Measurements from ENCODE around the gene NFATC2.

Gene NFATC2

DNA sequence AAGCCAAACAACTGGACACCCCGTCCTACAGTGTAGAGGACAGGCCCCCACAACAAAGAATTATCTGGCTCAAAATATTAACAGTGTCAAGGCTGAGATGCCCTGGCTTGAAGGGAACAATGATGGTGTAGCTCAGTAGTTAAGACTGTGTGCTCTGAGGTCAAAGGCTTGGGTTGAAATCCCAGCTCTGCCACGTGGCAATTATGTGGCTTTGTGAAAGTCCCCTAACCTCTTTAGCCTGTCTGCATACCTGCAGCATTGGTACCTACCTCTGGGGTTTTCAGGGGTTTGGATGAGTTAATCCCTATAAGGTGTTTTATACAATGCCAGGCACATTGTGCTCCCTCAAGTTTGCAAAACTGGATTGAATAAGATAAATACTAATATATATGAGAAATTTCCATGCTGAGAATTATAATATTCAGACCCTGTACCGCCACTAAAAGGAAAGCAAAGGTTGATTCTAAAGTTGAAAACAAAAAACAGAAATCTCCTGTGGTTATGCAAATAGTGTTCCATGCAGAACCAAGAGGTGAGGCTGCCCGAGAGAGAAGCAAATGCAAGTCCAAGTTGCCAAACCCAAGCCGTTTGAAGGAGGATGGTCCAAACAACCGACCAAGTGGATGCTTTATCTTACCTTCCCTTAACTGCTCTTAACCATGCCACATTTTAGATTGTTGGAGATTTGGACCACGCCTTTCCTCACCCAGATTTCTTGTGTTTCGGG, 199.8 kb downstream of the NFATC2 start:
- H3K4me1 ChIP-seq (ENCODE audit: control insufficient read depth, insufficient read depth, low read length), result no peaks in the 10 kb centered on the region
- no peaks in the 10 kb centered on the region for H3K9me3 ChIP-seq (ENCODE audit: control insufficient read depth, insufficient read depth, low read length)
- 0 out of 2 replicates have a peak, but pooled peaks cover 2% of the 10 kb centered on the region for H3K27me3 ChIP-seq (ENCODE audit: control insufficient read depth, insufficient read depth, low read length)
- H3K27ac ChIP-seq (ENCODE audit: low read depth, low read length), result no peak overlapping the region
- no peaks in the 10 kb centered on the region for H3K36me3 ChIP-seq (ENCODE audit: control insufficient read depth, insufficient read depth, low read length)
- no peak overlapping the region for H3K4me3 ChIP-seq (ENCODE audit: low read depth, low read length)
- no peak overlapping the region for H3K9ac ChIP-seq (ENCODE audit: low read depth, low read length)

GRCh38 chr20:51341581-51341980, 200.9 kb downstream of the NFATC2 start:
- no peaks in the 10 kb centered on the region for H3K27me3 ChIP-seq (ENCODE audit: control insufficient read depth, insufficient read depth, low read length)
- H3K27ac ChIP-seq (ENCODE audit: low read depth, low read length), result no peak overlapping the region
- H3K4me1 ChIP-seq (ENCODE audit: control insufficient read depth, insufficient read depth, low read length), result no peaks in the 10 kb centered on the region
- no peaks in the 10 kb centered on the region for H3K36me3 ChIP-seq (ENCODE audit: control insufficient read depth, insufficient read depth, low read length)
- H3K9ac ChIP-seq (ENCODE audit: low read depth, low read length), result no peak overlapping the region
- H3K4me3 ChIP-seq (ENCODE audit: low read depth, low read length), result no peak overlapping the region
- H3K9me3 ChIP-seq (ENCODE audit: control insufficient read depth, insufficient read depth, low read length), result no peaks in the 10 kb centered on the region

GRCh38 chr20:51340451-51340840, 202.1 kb downstream of the NFATC2 start:
- H3K27ac ChIP-seq (ENCODE audit: low read depth, low read length), result no peak overlapping the region
- H3K9ac ChIP-seq (ENCODE audit: low read depth, low read length), result no peak overlapping the region
- no peaks in the 10 kb centered on the region for H3K36me3 ChIP-seq (ENCODE audit: control insufficient read depth, insufficient read depth, low read length)
- H3K4me3 ChIP-seq (ENCODE audit: low read depth, low read length), result no peak overlapping the region
- H3K27me3 ChIP-seq (ENCODE audit: control insufficient read depth, insufficient read depth, low read length), result no peaks in the 10 kb centered on the region
- no peaks in the 10 kb centered on the region for H3K4me1 ChIP-seq (ENCODE audit: control insufficient read depth, insufficient read depth, low read length)
- H3K9me3 ChIP-seq (ENCODE audit: control insufficient read depth, insufficient read depth, low read length), result no peaks in the 10 kb centered on the region

- Histone ChIP-seq H3K9me3 (ENCODE audit: control insufficient read depth, insufficient read depth, low read length) (no peaks in the 10 kb centered on the region), H3K27me3 (ENCODE audit: control insufficient read depth, insufficient read depth, low read length) (no peaks in the 10 kb centered on the region), H3K27ac (ENCODE audit: low read depth, low read length) (no peak overlapping the region), H3K4me3 (ENCODE audit: low read depth, low read length) (no peak overlapping the region), H3K9ac (ENCODE audit: low read depth, low read length) (no peak overlapping the region), H3K36me3 (ENCODE audit: control insufficient read depth, insufficient read depth, low read length) (no peaks in the 10 kb centered on the region), H3K4me1 (ENCODE audit: control insufficient read depth, insufficient read depth, low read length) (no peaks in the 10 kb centered on the region)
Measured at GRCh38 chr20:51339721-51340450, 202.6 kb downstream of the NFATC2 start.

GRCh38 chr20:51338692-51339440, 203.7 kb downstream of the NFATC2 start:
- Histone ChIP-seq H3K4me3 (ENCODE audit: low read depth, low read length) (no peak overlapping the region), H3K4me1 (ENCODE audit: control insufficient read depth, insufficient read depth, low read length) (no peaks in the 10 kb centered on the region), H3K9me3 (ENCODE audit: control insufficient read depth, insufficient read depth, low read length) (no peaks in the 10 kb centered on the region), H3K27me3 (ENCODE audit: control insufficient read depth, insufficient read depth, low read length) (no peaks in the 10 kb centered on the region), H3K9ac (ENCODE audit: low read depth, low read length) (no peak overlapping the region), H3K36me3 (ENCODE audit: control insufficient read depth, insufficient read depth, low read length) (no peaks in the 10 kb centered on the region), H3K27ac (ENCODE audit: low read depth, low read length) (no peak overlapping the region)

DNA sequence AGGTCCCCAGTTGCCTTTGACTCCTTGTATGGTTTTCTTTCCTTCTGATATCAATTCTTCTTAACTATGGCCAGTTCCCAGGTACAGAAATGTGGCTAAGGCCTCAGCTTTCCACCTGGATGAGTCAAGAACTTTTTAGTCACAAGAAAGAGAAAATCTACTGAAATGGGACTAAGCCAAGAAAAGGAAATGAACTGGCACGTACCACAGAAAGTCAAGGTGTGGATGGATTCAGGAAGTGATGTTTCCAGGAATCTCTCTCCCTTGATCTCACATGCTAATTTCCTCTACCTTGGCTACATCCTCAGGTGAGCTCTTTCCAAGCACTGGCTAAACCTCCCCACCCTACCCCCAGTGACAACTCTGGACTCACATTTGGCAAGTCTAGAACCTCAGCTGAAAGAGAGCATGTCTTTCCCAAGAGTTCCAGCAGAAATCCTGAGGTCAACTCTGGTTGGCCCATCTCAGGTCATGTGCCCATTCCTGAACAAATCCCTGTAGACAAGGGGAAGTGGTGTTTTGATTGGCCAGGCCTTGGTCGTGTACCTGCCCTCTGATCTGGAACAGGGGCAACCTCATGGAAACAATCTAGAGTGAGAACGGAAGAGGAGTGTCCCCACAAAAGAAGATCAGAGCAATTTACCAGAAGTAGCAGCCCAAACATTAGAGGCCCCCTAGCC, 205.3 kb downstream of the NFATC2 start:
- Histone ChIP-seq H3K9me3 (ENCODE audit: control insufficient read depth, insufficient read depth, low read length) (no peaks in the 10 kb centered on the region), H3K4me3 (ENCODE audit: low read depth, low read length) (no peak overlapping the region), H3K36me3 (ENCODE audit: control insufficient read depth, insufficient read depth, low read length) (no peaks in the 10 kb centered on the region), H3K4me1 (ENCODE audit: control insufficient read depth, insufficient read depth, low read length) (no peaks in the 10 kb centered on the region), H3K27me3 (ENCODE audit: control insufficient read depth, insufficient read depth, low read length) (no peaks in the 10 kb centered on the region), H3K9ac (ENCODE audit: low read depth, low read length) (no peak overlapping the region), H3K27ac (ENCODE audit: low read depth, low read length) (no peak overlapping the region)
